GM03348 (cell line): ENCODE data around the gene SPP2.
A peak's percentile ranks its signal among the peaks of the same experiment; 100 is the strongest.

Experiments
- DNase-seq: peaks from one replicate; pipeline ENCODE4 v3.0.0; 2012; ENCODE audit warnings: low spot score

Gene SPP2

GRCh38 chr2:234092344-234092743 lies 41.8 kb downstream of the SPP2 start:
- no peak for DNase-seq

GRCh38 chr2:234095301-234095700 lies 44.8 kb downstream of the SPP2 start:
- DNase-seq = no peak

GRCh38 chr2:234096164-234096563 lies 45.7 kb downstream of the SPP2 start:
- DNase-seq = no peak

- DNase-seq = no peak
Observed at GRCh38 chr2:234098681-234099080, 48.2 kb downstream of the SPP2 start.

- DNase-seq = no peak
Observed at GRCh38 chr2:234099266-234099665, 48.8 kb downstream of the SPP2 start.

GRCh38 chr2:234100686-234101085 lies 50.2 kb downstream of the SPP2 start:
- DNase-seq = no peak

GRCh38 chr2:234102112-234102511 lies 51.6 kb downstream of the SPP2 start:
- DNase-seq = no peak

- no peak for DNase-seq
Observed at GRCh38 chr2:234107861-234108260, 57.4 kb downstream of the SPP2 start.

- DNase-seq = no peak
Observed at GRCh38 chr2:234109321-234109720, 58.8 kb downstream of the SPP2 start.

GRCh38 chr2:234110219-234110618 lies 59.7 kb downstream of the SPP2 start:
- no peak for DNase-seq

GRCh38 chr2:234111523-234111922 lies 61.0 kb downstream of the SPP2 start:
- peak; percentile 48 for DNase-seq

- no peak for DNase-seq
Observed at GRCh38 chr2:234116010-234116409, 65.5 kb downstream of the SPP2 start.

GRCh38 chr2:234121999-234122398 lies 71.5 kb downstream of the SPP2 start:
- DNase-seq = no peak

- DNase-seq = no peak
Observed at GRCh38 chr2:234125451-234126145, 75.1 kb downstream of the SPP2 start.

GRCh38 chr2:234126146-234126470 lies 75.6 kb downstream of the SPP2 start:
- DNase-seq = no peak
